ENCODE measurements around the gene ASB13. TPM values are rescaled to one million over a fixed set of nuclear protein-coding genes. Genes with fewer than 3 reads are reported as not detected.
A peak's percentile ranks its signal among the peaks of the same experiment; 100 is the strongest.

ASB13 gene
- total and polyA plus RNA-seq, 2 of the 13 experiments (the other 11 are each of a cell fraction or from before 2014, with no cell fraction given) = 9.3 to 15.4 TPM

- TF ChIP-seq HINFP (CRISPR knock-in tag; IDR thresholded peaks at IDR 0.05; ENCODE audit: low read depth) = no peak
- TF ChIP-seq ZNF513 (CRISPR knock-in tag; conservative IDR thresholded peaks at IDR 0.05) = no peak
- no peak for TF ChIP-seq ZNF512B (CRISPR knock-in tag; IDR thresholded peaks at IDR 0.05; ENCODE audit: borderline replicate concordance)
- TF ChIP-seq TIGD3 (CRISPR knock-in tag; IDR thresholded peaks at IDR 0.05; ENCODE audit: borderline replicate concordance) = no peak
- TF ChIP-seq MAFG (CRISPR knock-in tag; IDR thresholded peaks at IDR 0.05) = no peak
- TF ChIP-seq ZNF207 (IDR thresholded peaks at IDR 0.05; ENCODE audit: borderline replicate concordance) = no peak
- TF ChIP-seq DZIP1 (CRISPR knock-in tag; IDR thresholded peaks at IDR 0.05) = no peak
- TF ChIP-seq ZNF710 (CRISPR knock-in tag; IDR thresholded peaks at IDR 0.05; ENCODE audit: borderline replicate concordance) = peak; percentile 91; the same call in 1 of the 2 replicates
- TF ChIP-seq HMGXB3 (CRISPR knock-in tag; IDR thresholded peaks at IDR 0.05; ENCODE audit: borderline replicate concordance) = no peak
These were observed 6.5 kb downstream of the ASB13 start (continued) for GRCh38 chr10:5659702-5660528.
